ENCODE data around the gene MNX1. TPM values are rescaled to one million over a fixed set of nuclear protein-coding genes. Genes with fewer than 3 reads are reported as not detected.

MNX1 gene
- total and polyA plus RNA-seq, 9 of the 15 experiments (the other 6 are each of a cell fraction or from before 2014, with no cell fraction given), result 0.15 to 8.0 (median 1.4) TPM

- TF ChIP-seq, protein P1, sequence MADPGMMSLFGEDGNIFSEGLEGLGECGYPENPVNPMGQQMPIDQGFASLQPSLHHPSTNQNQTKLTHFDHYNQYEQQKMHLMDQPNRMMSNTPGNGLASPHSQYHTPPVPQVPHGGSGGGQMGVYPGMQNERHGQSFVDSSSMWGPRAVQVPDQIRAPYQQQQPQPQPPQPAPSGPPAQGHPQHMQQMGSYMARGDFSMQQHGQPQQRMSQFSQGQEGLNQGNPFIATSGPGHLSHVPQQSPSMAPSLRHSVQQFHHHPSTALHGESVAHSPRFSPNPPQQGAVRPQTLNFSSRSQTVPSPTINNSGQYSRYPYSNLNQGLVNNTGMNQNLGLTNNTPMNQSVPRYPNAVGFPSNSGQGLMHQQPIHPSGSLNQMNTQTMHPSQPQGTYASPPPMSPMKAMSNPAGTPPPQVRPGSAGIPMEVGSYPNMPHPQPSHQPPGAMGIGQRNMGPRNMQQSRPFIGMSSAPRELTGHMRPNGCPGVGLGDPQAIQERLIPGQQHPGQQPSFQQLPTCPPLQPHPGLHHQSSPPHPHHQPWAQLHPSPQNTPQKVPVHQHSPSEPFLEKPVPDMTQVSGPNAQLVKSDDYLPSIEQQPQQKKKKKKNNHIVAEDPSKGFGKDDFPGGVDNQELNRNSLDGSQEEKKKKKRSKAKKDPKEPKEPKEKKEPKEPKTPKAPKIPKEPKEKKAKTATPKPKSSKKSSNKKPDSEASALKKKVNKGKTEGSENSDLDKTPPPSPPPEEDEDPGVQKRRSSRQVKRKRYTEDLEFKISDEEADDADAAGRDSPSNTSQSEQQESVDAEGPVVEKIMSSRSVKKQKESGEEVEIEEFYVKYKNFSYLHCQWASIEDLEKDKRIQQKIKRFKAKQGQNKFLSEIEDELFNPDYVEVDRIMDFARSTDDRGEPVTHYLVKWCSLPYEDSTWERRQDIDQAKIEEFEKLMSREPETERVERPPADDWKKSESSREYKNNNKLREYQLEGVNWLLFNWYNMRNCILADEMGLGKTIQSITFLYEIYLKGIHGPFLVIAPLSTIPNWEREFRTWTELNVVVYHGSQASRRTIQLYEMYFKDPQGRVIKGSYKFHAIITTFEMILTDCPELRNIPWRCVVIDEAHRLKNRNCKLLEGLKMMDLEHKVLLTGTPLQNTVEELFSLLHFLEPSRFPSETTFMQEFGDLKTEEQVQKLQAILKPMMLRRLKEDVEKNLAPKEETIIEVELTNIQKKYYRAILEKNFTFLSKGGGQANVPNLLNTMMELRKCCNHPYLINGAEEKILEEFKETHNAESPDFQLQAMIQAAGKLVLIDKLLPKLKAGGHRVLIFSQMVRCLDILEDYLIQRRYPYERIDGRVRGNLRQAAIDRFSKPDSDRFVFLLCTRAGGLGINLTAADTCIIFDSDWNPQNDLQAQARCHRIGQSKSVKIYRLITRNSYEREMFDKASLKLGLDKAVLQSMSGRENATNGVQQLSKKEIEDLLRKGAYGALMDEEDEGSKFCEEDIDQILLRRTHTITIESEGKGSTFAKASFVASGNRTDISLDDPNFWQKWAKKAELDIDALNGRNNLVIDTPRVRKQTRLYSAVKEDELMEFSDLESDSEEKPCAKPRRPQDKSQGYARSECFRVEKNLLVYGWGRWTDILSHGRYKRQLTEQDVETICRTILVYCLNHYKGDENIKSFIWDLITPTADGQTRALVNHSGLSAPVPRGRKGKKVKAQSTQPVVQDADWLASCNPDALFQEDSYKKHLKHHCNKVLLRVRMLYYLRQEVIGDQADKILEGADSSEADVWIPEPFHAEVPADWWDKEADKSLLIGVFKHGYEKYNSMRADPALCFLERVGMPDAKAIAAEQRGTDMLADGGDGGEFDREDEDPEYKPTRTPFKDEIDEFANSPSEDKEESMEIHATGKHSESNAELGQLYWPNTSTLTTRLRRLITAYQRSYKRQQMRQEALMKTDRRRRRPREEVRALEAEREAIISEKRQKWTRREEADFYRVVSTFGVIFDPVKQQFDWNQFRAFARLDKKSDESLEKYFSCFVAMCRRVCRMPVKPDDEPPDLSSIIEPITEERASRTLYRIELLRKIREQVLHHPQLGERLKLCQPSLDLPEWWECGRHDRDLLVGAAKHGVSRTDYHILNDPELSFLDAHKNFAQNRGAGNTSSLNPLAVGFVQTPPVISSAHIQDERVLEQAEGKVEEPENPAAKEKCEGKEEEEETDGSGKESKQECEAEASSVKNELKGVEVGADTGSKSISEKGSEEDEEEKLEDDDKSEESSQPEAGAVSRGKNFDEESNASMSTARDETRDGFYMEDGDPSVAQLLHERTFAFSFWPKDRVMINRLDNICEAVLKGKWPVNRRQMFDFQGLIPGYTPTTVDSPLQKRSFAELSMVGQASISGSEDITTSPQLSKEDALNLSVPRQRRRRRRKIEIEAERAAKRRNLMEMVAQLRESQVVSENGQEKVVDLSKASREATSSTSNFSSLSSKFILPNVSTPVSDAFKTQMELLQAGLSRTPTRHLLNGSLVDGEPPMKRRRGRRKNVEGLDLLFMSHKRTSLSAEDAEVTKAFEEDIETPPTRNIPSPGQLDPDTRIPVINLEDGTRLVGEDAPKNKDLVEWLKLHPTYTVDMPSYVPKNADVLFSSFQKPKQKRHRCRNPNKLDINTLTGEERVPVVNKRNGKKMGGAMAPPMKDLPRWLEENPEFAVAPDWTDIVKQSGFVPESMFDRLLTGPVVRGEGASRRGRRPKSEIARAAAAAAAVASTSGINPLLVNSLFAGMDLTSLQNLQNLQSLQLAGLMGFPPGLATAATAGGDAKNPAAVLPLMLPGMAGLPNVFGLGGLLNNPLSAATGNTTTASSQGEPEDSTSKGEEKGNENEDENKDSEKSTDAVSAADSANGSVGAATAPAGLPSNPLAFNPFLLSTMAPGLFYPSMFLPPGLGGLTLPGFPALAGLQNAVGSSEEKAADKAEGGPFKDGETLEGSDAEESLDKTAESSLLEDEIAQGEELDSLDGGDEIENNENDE (IDR thresholded peaks at IDR 0.05; ENCODE audit: low read depth, low read length), result no peak
- TF ChIP-seq ZNF165 (CRISPR knock-in tag; IDR thresholded peaks at IDR 0.05; ENCODE audit: borderline replicate concordance) (no peak), ZNF239 (CRISPR knock-in tag; IDR thresholded peaks at IDR 0.05) (no peak), ZNF57 (CRISPR knock-in tag; IDR thresholded peaks at IDR 0.05) (no peak), IRF1 (CRISPR knock-in tag; IDR thresholded peaks at IDR 0.05; ENCODE audit: borderline replicate concordance) (peak; percentile 38; the same call in 1 of the 2 replicates), ZNF75A (CRISPR knock-in tag; IDR thresholded peaks at IDR 0.05) (no peak), ZNF253 (CRISPR knock-in tag; conservative IDR thresholded peaks at IDR 0.05) (no peak), RBM39 (optimal IDR thresholded peaks at IDR 0.05; ENCODE audit: low read depth, low read length) (no peak), ZFP1 (CRISPR knock-in tag; IDR thresholded peaks at IDR 0.05) (no peak), VEZF1 (CRISPR knock-in tag; IDR thresholded peaks at IDR 0.05) (no peak)
- TF ChIP-seq, protein P2, sequence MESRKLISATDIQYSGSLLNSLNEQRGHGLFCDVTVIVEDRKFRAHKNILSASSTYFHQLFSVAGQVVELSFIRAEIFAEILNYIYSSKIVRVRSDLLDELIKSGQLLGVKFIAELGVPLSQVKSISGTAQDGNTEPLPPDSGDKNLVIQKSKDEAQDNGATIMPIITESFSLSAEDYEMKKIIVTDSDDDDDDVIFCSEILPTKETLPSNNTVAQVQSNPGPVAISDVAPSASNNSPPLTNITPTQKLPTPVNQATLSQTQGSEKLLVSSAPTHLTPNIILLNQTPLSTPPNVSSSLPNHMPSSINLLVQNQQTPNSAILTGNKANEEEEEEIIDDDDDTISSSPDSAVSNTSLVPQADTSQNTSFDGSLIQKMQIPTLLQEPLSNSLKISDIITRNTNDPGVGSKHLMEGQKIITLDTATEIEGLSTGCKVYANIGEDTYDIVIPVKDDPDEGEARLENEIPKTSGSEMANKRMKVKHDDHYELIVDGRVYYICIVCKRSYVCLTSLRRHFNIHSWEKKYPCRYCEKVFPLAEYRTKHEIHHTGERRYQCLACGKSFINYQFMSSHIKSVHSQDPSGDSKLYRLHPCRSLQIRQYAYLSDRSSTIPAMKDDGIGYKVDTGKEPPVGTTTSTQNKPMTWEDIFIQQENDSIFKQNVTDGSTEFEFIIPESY (CRISPR knock-in tag; IDR thresholded peaks at IDR 0.05), result peak; percentile 98
Measured at GRCh38 chr7:157009170-157009777, 1.2 kb downstream of the MNX1 start (continued).
